ENCODE measurements around the gene DGCR2.

The DGCR2 gene

DNA sequence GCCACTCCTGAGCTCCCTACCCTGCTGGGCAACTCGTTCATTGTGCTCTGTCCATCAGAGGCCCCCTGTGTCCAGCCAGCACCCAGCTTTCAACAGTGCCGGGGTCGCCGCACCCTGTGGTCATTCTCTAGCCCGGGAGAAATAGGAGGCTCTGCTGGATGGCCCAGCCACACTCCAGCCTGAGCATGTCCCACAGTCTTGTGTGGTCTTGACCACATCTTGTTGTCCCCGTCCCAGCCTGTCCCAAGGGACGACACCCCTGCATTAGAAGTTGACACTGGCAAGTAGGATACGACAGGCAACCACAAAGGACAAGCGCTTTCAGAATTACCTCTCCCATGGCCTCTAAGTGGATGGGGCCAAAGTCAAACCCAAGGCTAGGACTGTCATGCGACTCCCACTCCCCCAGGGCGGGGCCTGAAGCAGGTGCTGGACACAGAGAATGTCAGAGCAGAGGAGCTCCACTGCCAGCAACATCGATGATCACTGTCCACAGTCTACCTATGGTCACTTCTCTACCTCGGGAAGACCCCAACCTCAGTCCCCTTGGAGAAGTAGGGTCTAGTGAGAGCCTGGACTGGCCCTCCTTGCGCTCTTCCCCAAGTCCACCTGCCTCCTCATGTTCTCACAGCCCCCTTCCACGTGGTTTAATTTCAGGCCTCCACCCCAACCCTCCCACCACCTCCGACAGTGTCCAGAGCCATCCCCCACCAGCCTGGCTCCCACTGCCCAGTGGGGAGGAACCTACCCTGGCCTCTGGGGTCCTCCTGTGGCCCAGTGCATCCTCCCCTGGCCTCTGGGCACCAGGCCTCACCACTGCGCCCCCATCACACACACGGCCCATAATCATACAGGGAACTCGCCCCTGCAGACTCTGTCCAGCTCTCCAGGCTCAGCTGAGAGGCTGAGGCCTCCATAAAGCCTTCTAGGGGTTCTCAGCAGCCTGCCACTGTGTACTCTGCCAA lies 4.4 kb upstream of the DGCR2 start:
- DNase-seq = no peak

DNA sequence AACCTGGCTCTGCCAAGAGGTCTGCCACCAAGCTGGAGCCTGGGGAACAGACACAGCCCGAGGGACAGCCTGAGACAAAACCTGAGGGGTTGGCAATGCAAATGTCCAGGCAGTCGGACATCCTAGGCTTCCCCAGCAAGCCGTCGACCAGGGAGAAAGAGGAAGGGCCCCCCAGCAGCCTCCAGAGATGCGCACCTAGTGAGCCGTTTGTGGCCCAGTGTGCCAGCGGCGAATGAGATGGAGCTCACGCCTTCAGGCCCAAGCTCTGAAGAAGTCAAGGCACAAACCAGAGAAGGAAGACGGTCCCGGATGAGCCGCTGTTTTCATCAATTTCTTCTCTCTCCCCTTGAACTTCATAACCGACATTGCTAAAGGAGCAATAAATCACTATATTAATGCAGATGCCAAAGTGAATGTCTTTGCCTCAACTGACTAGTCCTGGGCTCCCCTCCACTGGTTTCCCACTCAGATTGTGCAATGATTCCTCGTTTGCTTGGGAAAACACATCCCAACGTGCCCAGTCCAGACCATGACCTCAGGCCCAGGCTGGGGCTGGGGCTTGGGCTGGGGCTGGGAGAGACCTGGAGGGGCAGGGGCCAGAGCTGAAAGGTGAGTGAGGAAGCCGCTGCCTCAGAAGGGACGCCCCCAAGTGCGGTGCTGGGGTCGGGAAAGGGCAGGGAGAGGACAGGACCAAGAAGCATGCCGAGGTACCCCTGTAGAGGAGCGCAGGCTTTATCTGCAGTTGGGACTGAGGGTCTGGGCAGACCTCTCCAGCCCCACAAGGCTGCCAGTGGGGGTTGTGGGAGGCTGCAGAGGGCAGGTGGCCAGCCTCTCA lies 3.5 kb upstream of the DGCR2 start:
- DNase-seq = no peak

DNA sequence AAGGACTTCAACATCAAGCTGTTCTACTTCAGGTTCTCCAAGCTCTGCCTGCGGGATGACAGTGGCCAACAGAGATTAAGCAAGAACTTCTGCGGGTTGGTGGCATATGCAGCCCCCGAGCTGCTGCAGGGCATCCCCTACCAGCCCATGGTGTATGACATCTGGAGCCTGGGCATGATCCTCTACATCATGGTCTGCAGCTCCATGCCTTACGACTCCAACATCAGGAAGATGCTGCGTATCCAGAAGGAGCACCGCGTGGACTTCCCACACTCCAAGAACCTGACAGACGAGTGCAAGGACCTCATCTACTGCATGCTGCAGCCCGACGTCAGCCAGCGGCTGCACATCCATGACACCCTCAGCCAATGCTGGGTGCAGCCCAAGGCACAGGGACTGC lies 2.8 kb upstream of the DGCR2 start:
- DNase-seq = no peak

DNA sequence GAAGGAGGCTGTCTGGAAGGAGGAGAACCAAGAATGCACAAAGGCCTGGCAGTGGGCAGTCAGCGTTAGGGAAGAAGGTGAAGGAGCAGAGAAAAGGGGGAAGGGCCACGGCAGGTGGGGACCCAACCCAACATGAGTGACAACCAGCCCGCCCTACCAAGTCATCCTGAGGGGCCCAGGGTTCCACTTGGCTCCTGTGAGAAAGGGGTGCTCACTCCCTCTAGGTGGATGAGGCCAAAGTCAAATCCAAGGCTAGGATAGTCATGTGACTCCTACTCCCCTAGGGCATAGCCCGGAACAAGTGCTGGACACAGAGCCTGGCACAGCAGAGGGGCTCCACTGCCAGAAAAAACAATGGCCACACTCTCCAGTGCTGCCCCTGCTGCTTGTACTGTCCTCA lies 2.2 kb upstream of the DGCR2 start:
- no peak for DNase-seq

DNA sequence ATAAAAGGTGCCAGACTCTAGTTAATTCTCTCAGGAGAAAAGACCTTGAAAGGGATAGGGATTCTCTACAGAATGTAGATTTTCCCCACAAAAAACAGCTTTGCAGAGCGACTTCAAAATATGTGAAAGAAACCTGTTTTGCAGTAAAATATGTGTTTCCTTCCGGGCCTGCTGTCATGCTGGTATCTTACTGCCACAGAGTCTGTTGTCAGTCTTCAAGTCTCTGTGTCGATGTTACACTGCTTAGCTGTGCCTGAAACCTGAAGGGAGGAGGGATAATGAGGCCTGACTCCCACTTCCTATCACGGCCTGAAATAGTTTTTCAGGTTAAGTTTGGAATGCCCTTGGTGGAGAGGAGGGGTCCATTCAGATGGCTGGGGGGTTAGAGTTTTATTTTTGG lies 1.7 kb upstream of the DGCR2 start:
- DNase-seq = no peak

DNA sequence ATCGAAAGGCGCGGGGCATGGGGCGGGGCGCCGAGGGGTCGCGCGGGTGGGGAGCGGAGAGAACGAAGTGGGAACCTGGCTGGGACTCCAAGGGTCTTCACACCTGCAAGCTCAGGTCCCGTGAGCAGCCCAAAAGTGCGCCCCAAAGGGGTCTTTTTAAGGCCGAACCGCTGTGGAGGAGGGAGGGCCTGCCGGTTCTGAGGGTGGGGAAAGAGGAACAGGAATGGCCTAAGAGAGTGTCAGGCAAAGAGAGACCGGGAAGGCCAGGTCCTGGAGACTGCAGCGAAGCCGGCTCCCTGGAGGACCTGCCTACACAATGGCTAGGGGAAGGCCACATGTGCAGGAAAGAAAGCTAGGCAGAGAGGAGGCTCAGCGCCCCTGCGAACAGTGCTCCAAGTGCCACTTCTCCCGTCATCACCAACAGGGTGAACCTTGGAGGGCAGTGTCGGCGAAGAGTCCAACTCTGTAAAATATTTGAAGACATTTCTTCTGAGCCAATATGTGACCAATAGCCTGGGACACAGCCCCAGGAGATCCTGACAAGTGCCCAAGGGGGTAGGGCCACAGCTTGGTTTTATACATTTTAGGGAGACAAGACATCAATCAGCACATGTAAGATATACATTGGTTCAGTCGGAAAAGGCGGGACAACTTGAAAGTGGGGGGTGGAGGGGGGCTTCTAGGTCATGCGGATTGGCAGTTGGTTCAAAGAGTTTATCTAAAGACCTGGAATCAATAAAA lies 710 bp upstream of the DGCR2 start:
- DNase-seq = peak; percentile 33

DNA sequence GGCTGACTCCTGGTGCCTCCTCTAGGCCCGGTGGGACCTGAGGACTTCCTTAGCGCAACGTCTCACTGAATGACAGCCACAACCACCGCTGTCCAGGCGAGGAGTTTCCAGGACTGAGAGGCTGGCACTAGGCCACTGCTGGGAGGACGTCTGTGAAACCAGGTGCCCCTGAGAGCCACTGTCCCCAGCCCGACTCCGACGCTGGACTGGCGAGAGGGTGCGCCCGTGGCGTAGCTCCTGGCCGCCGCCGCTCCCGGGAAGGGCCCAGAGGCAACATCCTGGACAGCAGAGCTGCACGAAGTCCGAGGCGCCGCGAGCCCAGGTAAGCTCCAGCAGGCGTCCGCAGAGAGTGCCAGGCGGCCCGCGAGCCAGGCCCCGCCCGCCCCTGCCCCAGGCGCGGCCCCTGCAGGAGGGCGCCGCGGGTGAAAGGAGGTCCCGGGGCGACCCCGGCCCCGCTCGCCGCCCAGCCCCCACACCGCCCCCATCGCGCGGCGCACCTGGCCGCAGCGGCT lies 525 bp downstream of the DGCR2 start:
- DNase-seq = peak; percentile 52

DNA sequence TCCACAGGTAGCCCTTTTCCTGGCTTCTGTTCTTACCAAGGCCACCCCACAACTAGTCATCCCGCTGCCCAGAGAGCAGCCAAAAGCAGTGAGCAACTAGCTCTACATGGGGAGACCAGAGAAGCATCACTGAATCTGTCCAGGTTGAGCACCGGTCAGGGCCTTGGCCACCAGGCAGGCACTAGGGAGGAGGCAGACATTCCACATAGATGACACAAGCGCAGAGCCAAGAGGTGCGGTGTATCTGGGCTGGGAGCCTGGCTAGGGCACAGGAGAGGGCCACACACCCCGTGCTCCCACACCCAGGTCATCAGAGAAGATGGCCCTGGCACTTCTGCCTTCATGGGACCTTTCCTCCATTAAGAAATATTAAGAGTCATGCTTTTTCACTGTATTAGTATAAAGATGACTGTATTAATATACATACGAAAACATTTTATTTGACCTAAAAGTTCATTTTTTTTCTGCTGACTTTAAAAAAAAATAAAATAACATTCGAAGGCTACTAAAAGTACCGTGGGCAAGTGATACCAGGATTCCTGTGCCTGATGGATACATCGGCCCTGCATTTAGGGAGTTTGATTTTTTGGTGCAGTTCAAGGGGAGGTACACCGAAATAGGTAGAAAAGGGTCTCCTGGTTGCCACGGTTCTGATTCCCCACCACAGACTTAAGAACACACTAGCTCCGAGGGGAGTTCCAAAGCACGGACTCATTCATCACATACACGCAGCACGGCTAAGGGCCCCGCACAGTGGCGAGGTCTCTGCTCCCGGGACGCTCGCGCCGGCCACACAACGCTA lies 1.2 kb downstream of the DGCR2 start:
- no peak for DNase-seq

DNA sequence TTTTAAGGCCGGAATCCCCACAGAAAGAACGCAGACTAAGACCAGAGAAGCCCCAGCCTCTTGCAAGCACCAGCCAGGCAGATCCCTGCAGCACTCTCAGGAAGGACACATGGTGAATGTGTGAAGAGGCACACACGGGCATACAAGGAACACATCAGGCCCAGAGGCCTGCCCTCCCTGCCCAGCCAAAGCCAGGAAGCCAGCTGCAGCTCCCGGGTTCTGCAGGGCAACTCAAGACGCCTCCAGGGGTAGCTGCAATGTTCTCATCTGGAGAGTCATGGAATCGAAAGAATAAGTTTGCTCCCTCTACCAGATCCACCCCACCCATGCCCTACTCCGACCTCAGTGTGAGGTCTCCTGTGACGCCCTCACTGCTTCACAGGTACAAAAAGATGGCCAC lies 2.3 kb downstream of the DGCR2 start:
- DNase-seq = no peak

DNA sequence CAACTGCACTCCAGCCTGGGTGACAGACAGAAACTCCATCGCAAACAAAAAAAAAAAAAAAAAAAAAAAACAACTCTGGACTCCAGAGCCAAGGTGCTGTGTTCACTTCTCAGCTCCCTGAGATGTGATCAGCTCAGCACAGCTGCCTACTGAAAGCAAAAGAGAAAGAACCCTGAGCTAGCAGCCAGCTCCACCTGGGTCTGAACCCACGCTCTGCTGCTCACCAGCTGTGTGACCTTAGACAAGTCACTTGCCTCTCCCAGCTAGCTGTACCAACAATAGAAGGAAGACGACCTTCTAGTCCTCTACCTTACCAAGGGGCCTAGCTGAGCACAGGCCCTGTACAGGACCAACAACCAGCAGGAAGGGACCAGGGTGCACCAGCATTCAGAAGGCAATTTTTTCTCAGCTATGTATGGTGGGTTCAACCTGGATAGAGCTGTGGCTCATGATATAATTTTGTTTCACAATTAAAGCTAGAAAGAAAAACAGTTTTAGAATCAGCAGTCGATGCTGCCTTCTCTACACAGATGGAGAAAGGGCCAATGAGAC lies 3.8 kb downstream of the DGCR2 start:
- no peak for DNase-seq

DNA sequence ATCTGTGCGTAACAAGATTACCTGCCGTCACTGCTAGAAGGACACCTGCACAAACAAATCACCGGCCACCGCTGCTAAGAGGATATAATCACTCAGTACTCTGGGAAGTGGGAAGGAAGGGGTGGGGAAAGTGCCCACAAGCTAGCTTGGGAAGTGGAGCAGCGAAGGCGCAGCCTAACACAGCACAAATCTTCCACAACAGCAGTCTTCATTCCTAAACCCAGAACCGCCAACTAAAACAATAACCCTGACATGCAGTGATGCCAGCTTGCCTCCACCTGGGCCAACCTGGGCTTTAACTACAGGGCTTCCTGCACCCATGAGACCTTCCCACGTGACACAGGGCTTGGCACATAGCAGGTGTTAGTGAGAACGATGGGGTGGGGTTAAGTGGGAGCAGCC lies 5.1 kb downstream of the DGCR2 start:
- DNase-seq = no peak

DNA sequence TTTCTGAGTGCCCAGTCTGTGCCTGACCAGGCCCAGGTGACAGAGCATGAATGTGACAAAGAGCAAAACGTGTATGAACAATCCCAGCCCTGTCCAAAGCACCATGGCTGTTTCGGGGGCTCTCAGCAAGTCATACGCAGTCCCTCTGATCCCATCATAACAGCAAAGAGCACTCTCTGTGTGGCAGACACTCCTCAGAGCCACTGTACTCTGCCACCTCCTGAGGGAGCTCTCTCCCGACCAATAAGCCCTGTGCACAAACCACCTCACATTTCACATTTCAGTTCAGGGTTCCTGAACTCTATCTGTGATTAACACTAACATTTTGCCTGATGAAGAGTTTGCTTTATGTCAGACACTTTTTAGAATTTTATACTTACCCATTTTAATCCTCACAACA lies 6.6 kb downstream of the DGCR2 start:
- DNase-seq = no peak

DNA sequence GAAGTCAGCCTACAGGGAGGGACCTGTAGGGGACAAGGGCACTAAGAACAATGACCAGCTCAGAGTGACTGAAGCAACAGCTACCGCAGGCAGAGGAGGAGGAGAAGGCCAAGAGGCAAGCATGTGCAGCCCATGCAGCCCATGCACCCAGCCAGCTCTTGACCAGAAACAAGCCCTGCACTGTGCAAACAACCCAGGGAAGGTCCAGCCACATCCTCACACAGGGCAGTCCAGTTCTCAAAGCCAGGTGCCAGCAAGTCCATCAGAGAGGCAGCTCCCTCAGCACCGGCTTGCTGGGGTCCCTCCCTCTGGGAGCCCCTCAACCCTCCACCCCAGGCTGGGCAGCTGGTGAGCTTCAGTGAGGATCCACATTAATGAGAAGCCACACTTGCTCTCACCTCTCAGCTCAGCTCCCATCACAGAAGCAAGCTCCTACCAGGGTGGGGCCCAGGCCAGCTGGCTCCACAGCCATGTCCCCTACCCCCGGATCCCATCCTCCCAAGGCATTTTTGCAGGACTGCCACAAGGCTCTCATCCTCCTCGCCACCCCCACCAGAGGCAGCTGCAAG lies 7.1 kb downstream of the DGCR2 start:
- no peak for DNase-seq

DNA sequence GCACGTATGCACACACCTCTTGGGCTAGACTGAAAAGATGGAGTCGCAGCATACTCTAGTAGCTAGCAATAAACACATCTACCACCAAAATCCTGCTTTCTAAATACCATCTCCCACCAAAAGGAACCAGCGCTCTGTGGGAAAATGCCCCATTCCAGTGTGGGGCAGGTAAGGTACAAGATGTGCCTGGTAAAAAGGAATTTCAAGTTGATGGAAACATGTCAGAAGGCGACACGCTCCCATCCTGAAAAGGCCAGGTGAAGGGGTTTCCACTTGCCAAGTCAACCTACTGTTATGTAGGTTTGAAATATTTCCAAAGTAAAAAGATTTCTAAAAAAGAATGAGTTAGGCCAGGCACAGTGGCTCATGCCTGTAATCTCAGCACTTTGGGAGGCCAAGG lies 8.8 kb downstream of the DGCR2 start:
- DNase-seq = no peak

DNA sequence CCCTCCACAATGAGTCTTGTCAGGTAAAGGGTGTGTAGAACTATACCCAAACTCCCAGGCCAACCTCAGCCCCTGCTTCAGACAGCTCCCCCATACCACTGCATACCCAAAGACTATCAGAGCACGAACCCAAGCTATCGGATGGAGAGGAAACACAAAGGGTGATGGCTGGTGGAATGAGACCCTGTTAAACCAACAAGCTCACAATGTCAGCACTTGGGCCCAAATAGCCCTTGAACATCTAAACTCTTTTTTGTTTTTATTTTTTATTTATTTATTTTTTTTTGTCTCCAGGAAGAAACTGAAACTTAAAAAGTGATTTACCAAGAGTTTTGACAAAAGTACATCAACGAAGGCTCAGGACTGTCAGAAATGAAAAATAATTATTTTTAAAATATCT lies 10.6 kb downstream of the DGCR2 start:
- no peak for DNase-seq

DNA sequence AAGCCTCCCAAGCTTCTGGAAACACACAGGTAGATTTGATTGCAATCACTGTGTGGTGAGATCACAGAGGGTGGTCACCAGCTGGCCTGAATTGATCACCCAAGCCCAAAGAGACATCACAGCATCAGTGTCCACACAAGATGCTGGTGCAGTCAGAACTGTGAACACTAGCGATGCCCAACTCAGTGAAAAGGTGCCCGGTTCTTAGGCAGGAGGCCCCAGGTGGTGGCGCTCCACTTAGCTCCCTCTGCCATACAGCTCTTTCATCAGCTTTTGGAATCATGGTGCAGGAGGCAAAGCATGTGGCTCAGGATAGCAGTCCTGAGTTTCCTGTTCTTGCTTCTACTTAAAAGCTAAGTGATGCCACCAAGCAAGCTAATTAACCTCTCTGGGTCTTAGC lies 11.1 kb downstream of the DGCR2 start:
- no peak for DNase-seq

DNA sequence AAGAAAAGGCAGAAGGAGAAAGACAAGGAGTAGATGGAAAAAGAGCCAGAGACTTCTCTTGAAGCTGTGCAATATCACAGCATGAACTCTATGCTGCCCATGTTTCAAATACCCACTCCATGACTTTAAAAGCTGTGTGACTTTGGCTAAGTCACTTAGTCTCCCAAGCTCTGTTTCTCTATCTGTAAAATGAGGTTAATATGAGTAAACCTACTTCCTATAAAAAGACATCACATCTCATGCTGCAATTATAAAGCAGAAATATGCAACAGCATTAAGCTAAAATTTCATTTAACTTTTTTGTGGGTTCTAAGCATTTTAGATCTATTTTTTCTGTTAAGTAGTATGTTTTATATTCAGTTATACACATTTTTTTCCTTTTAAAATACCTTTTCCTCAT lies 11.6 kb downstream of the DGCR2 start:
- DNase-seq = peak; percentile 48

DNA sequence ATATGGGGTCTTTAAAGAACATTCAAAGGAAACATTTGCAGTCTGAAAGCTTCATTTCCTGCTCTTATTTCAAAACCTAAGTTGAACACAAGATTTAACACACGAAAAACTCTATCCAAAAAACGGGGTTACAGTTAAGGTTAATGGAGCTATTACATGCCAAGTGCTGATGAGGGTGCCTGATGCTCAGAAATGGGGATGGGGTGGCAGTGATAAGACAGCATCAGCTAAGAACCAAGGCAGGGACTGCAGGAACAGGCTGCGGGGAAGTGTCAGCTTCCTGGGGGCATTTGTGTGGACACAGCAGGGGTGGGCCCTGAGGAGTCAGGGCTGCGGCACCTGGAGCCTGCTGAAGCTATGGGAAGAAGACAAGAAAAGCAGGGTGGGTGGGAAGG lies 12.2 kb downstream of the DGCR2 start:
- no peak for DNase-seq

DNA sequence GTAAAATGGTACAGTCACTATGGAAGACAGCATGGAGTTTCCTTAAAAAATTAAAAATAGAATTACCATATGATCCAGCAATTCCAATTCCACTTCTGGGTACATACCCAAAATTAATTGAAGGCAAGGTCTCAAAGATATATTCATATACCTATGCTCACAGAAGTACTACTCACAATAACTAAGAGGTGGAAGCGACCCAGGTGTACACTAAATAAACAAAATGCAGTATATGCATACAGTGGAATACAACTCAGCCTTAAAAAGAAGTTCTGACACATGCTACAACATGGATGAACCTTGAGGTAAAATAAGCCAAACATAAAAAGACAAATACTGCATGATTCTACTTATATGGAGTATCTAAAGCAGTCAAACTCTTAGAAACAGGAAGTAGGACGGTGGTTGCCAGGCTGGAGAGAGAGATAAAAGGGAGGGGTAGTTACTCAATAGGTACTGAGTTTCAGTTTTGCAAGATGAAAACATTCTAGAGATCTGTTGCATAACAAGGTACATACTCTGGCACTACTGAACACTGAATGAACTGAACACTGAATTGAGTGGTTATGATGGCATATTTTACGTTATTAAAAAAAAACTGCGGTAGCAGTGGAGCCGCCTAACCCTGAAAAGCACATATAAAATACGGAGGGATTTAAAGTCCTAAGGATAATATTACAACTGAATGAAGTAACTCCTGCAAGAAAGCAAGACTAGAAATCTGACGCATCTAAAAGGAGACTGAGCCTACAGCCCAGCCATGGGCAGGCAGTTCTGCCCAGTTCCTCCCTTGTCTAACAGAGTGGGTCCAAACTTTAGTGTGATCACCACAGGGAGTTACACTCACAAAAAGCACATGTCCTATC lies 12.8 kb downstream of the DGCR2 start:
- DNase-seq = peak; percentile 90

DNA sequence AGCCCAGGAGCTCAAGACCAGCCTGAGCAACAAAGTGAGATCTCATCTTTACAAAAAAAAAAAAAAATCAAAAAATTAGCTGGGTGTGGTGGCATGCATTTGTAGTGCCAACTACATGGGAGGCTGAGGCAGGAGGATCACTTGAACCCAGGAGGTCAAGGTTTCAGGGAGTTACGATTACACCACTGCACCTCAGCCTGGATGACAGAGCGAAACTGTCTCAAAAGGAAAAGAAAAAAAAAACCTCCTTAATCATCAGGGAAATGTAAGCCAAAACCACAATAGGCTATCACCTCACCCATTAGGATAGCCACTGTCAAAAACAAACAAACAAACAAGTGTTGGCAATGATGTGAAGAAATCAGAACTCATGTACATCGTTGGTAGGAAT lies 13.4 kb downstream of the DGCR2 start:
- DNase-seq = peak; percentile 36

DNA sequence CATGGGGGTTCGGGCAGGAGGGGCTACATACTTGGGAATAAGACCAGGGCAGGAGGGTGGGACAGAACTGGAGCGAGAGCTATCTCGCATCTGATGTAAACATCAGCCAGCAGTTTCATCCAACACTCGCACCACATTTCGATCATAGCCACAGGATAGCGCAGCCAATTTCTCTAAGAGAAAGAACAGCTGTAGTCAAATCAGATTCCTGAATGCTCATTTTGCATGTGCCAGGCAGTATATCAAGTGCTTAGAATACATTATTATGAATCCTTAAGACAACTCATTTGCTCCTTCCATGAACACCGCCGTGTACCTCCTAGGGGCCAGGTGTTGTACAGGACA lies 14.5 kb downstream of the DGCR2 start:
- no peak for DNase-seq

Data from suppressor macrophage treated with lipopolysaccharide for 4 hours (primary cell).